CD4-positive, alpha-beta T cell treated with Interleukin-17A for 1 hour (primary cell): ENCODE data around the gene CLCNKA.
"Not testable (repeated sequence)": the region's sequence is repeated elsewhere in the genome, so short reads cannot be mapped to it uniquely, and the experiment has no call there.

Experiments
- DNase-seq: peaks from one replicate; pipeline ENCODE4 v3.0.0-alpha.2; 2020

Gene CLCNKA

GRCh38 chr1:16046842-16047241 is 25.0 kb downstream of the CLCNKA start:
- no peak for DNase-seq

DNA sequence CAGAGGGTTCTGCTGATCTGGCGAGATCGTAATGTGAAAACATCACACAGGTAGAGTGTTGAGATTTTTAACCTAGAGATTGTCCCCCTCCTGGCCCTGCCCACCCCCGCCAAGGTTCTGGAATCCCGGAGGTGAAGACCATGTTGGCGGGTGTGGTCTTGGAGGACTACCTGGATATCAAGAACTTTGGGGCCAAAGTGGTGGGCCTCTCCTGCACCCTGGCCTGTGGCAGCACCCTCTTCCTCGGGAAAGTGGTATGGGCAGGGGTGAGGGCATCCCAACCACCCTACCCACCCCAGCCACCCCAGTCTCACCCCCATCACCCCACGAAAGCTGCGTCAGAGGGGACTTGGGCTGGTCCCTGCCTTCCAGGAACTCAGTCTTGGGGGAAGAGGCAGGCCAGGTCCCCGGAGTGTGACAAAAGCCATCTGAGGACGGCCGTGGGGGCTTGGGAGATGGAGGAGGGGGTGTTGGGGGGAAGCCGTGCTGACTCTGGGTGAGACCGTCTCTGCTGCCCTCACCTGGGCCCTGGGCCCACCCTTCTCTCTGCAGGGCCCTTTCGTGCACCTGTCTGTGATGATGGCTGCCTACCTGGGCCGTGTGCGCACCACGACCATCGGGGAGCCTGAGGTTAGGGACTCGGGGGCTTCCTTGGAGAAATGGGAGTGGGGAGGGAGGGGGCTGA is 26.1 kb downstream of the CLCNKA start:
- no peak for DNase-seq

GRCh38 chr1:16048573-16049189 is 26.8 kb downstream of the CLCNKA start:
- peak; percentile 51 for DNase-seq

DNA sequence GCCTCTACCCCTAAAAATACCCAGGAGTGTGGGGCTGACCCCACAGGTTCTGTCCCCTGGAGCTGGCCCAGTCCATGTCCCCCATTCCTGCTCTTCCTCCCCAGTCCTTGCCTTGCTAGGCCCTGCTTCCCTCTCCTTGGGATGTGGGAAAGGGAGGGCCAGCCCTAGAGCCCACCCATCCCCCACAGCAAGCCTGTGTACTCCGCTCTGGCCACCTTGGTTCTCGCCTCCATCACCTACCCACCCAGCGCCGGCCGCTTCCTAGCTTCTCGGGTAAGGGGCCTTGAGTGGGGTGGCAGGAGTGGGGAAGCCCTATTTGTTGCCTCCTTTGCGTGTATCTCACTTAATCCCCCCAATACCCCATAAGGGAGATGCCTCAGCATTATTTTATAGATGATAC is 28.5 kb downstream of the CLCNKA start:
- no peak for DNase-seq

- no peak for DNase-seq
These were observed 29.2 kb downstream of the CLCNKA start for GRCh38 chr1:16051039-16051438.

DNA sequence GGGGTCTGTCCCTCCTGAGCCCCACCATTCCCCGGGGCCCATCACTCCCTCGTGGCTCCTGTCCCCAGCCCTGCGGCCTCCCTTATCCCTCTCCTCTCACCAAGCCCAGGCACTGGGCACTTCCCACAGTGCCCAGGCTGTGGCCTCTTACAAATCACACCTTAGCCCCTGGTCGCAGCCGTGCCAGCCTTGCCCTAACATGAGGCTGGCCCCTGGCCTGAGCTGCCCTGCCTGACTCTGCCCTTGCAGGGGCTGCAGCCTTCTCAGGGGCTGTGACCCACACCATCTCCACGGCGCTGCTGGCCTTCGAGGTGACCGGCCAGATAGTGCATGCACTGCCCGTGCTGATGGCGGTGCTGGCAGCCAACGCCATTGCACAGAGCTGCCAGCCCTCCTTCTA is 30.1 kb downstream of the CLCNKA start:
- DNase-seq: not testable (repeated sequence)

DNA sequence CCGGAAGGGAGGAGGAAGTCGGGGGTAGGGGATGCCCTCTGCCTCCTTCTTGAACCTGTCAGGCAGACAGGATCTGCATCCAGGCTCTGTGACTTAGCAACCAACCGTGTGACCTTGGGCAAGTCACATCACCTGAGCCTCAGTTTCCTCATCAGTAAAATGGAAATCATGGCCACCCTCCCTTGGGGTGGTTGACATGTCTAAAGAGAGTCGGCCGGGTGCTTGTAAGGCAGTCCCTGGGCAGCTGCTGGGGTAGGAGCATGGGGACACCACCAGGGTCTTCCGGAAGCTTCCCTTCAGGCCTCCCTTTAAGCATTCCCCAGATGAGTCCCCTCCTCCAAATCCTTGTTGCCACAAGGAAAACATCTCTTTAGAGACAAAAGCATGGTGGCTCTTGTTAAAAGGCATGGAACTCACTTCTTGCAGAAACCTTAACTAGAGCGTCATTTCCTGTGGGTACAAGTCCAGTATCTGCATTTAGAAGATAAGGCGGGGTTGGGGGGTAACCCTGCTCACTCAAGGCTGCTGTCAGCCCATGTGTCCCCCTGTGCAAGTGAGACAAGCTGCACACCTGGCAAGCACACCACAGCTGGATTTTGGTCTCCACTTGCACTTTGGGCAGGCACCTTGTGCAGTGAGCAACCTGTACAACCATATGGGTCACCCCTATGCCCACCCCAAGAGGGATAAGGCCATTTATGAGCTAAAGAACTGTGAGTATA is 32.1 kb downstream of the CLCNKA start:
- no peak for DNase-seq

GRCh38 chr1:16054598-16055540 is 33.0 kb downstream of the CLCNKA start:
- DNase-seq: no peak

- DNase-seq: peak; percentile 86
These were observed 34.0 kb downstream of the CLCNKA start for GRCh38 chr1:16055613-16056520.

- DNase-seq: not testable (repeated sequence)
These were observed 34.7 kb downstream of the CLCNKA start for GRCh38 chr1:16056521-16056912.

- DNase-seq: not testable (repeated sequence)
These were observed 35.6 kb downstream of the CLCNKA start for GRCh38 chr1:16057314-16057915.

DNA sequence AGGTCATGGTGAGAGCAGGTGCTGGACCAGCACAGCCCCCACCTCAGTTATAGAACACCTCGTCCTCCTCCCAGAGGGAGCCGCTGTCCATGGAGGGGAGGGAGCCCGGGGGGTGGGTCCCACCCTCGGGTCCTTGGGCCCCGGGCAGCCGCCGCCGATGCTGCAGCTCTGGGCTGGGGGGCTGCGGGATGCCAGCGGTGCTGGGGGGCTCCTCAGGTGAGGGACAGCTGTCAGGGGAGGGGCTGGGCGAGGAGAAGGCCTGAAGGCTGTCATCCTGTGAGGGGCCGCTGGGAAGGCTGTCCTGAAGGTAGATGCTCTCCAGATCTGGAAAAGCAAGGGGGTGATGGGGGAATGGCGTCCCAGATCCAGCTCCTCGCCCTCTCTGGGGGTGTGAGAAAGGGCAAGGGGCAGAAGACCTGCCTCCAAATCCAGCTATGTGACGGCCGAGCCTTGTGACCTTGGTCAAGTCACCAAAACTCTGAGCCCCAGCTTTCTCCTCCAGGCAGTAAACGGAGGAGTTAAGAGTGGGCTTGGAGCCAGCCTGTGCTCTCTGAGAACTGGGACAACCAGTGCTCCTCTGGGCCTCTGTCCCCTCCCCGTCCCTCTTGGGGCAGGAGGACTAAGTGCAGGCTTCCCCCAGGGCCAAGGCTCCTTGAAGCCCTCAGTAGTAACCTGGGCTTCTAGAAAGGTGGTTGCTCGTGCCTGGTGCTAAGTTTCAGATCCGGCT is 36.7 kb downstream of the CLCNKA start:
- not testable (repeated sequence) for DNase-seq

GRCh38 chr1:16061266-16061665 is 39.4 kb downstream of the CLCNKA start:
- no peak for DNase-seq

DNA sequence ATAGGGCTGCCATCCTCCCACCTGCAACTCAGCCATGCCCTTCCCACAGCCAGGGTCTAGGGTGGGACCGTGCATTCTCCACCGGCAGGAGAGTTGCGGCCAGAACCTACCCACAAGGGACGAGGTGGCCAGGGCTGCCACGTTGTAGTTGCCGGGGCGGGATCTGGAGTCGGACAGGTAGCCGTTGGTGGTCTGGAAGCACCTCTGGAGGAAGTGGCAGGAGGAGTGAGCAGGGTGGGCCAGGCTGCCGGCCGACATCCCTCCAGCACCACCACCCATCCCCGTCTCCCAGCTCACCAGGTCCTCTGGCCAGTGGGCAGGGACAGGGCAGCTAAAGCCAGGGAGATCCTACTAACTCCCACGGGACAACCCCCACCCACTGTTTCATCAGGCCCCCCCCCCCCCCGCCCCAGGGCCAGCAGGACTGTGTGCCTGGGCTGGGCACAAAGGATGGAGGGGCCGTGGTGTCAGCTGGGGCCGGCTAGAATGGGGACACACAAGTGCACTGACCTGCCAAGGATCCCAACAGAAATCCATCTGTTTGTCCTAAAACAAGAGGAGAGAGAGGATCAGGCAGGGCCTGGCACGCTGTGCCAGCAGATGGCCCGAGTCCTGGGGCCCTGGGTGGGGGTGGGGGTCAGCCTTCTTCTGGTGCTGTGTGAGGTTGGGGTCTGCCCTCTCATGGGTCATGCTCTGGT is 40.3 kb downstream of the CLCNKA start:
- not testable (repeated sequence) for DNase-seq

GRCh38 chr1:16062687-16063075 is 40.8 kb downstream of the CLCNKA start:
- not testable (repeated sequence) for DNase-seq

- DNase-seq: no peak
These were observed 41.5 kb downstream of the CLCNKA start for GRCh38 chr1:16063226-16063829.

DNA sequence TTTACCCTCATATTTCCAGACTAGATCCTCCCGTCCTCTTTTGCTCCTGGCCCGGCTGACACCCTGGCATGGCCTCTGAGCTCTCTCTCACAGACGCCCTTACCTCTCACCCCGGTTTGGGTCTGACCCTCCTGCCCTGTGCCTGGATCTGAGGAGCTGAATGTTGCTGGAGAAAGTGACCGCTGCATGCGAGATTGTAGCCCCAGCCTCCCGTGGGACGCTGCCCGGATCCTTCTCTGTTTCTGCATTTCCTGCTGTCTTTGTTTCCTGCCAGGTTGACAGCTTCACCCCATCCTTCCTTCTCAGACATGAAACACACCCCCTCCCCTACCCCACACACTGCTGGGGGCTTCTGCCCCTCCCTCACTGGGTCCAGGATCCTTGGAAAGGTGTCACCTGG is 42.1 kb downstream of the CLCNKA start:
- DNase-seq: no peak

DNA sequence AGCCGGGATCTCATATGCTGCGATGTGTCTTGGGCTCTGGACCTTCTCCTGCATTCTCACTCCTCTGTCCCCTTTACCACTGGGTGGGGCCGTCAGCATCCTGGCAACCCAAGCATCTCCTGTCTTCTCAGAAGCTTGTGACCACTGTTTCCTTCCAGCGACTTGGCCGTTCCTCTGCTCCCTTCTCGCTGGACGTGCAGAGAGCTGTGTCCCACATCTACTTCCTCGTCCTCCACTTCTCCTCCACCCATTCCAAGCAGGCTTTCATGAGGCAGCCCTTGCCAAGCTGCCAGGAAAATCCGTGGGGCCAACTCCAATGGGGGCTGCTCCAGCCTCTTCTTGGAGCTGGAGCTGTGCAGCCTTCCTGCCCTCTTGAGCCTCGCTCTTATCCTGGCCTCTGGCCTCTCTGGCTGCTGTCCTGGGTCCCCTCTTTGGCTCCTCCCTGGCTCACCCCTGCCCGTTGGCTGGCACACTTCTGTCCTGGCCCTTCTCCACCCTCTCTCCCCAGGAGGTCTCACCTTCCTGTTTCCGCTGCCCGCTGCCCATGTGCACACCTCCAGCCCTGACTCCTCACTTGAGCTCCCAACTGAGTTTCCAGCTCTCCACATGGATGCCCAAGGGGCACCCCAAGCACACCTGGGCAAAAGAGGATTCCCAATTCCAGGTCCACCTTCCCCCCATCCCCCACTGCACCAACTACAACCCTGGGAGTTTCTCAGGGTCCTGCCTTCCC is 42.9 kb downstream of the CLCNKA start:
- no peak for DNase-seq

- DNase-seq: no peak
These were observed 43.4 kb downstream of the CLCNKA start for GRCh38 chr1:16065269-16065576.
